OCI-LY1 (cell line): ENCODE data around the gene RAD51D.
"Not testable (repeated sequence)": the region's sequence is repeated elsewhere in the genome, so short reads cannot be mapped to it uniquely, and the experiment has no call there.

Experiments used
- H2AFZ ChIP-seq: fragments of 200-600 bp; sonication (generic), shearing (Covaris generic); 2 replicates; pipeline ENCODE4 v1.6.0; 2014; ENCODE audit warnings: antibody characterized with exemption, mild to moderate bottlenecking, low read length
- H3F3A ChIP-seq: fragments of 200-600 bp; sonication (generic), shearing (Covaris generic); 2 replicates; pipeline ENCODE4 v1.6.0; 2014; ENCODE audit warnings: mild to moderate bottlenecking, antibody characterized with exemption, low read length, moderate library complexity; ENCODE audit not compliant: insufficient read depth
- H3K27ac ChIP-seq: fragments of 200-600 bp; sonication (generic); 2 replicates; pipeline ENCODE4 v1.5.1; 2014; ENCODE audit warnings: low read length, mixed run types, mild to moderate bottlenecking, low read depth; ENCODE audit not compliant: poor library complexity, severe bottlenecking
- H3K27me3 ChIP-seq: fragments of 200-600 bp; sonication (generic); 2 replicates; pipeline ENCODE4 v1.6.0; 2014; ENCODE audit warnings: antibody characterized with exemption, mild to moderate bottlenecking, low read length, moderate library complexity; ENCODE audit not compliant: insufficient read depth
- H3K36me3 ChIP-seq: fragments of 200-600 bp; sonication (generic); 2 replicates; pipeline ENCODE4 v1.6.1; 2014; ENCODE audit warnings: mild to moderate bottlenecking, antibody characterized with exemption, low read length, moderate library complexity, mixed read lengths; ENCODE audit not compliant: insufficient read depth
- H3K4me1 ChIP-seq: fragments of 200-600 bp; sonication (generic); 2 replicates; pipeline ENCODE4 v1.5.1; 2014; ENCODE audit warnings: mild to moderate bottlenecking, low read length, moderate library complexity; ENCODE audit not compliant: insufficient read depth, severe bottlenecking
- H3K4me2 ChIP-seq: fragments of 200-600 bp; sonication (generic), shearing (Covaris generic); 2 replicates; pipeline ENCODE4 v1.6.1; 2014; ENCODE audit warnings: low read length
- H3K4me3 ChIP-seq: fragments of 200-600 bp; sonication (generic); 2 replicates; pipeline ENCODE4 v1.5.1; 2014; ENCODE audit warnings: low read length, low read depth, mild to moderate bottlenecking, mixed read lengths; ENCODE audit not compliant: poor library complexity, severe bottlenecking
- H3K79me2 ChIP-seq: fragments of 200-600 bp; shearing (Covaris generic); 2 replicates; pipeline ENCODE4 v1.6.1; 2016; ENCODE audit warnings: mixed run types, low read length, mixed read lengths; ENCODE audit not compliant: insufficient read depth
- H3K9ac ChIP-seq: fragments of 200-600 bp; sonication (generic), shearing (Covaris generic); 2 replicates; pipeline ENCODE4 v1.6.1; 2014; ENCODE audit warnings: mild to moderate bottlenecking, low read length, mixed read lengths
- H3K9me2 ChIP-seq: fragments of 200-600 bp; sonication (generic), shearing (Covaris generic); 2 replicates; pipeline ENCODE4 v1.6.1; 2014; ENCODE audit warnings: low read depth, mild to moderate bottlenecking, low read length, mixed read lengths
- H3K9me3 ChIP-seq: fragments of 200-600 bp; shearing (Covaris generic); 2 replicates; pipeline ENCODE4 v1.6.1; 2014; ENCODE audit warnings: low read length, mixed read lengths
- H4K20me1 ChIP-seq: fragments of 200-600 bp; sonication (generic), shearing (Covaris generic); 2 replicates; pipeline ENCODE4 v1.6.0; 2016; ENCODE audit warnings: mild to moderate bottlenecking, low read length; ENCODE audit not compliant: insufficient read depth
- EZH2 ChIP-seq: fragments of 200-600 bp; sonication (generic), shearing (Covaris generic); IDR thresholded peaks from 2 replicates; pipeline ENCODE4 v1.8.0; 2017; ENCODE audit warnings: borderline replicate concordance, mixed run types, mild to moderate bottlenecking, antibody characterized with exemption, low read length, moderate library complexity, mixed read lengths
- TF ChIP-seq, protein P1 (sequence below): fragments of 200-600 bp; sonication (generic), shearing (Covaris generic); IDR thresholded peaks from 2 replicates; pipeline ENCODE4 v1.5.1; 2017; ENCODE audit warnings: mild to moderate bottlenecking, antibody characterized with exemption, low read length, moderate library complexity, mixed read lengths

Gene RAD51D

DNA sequence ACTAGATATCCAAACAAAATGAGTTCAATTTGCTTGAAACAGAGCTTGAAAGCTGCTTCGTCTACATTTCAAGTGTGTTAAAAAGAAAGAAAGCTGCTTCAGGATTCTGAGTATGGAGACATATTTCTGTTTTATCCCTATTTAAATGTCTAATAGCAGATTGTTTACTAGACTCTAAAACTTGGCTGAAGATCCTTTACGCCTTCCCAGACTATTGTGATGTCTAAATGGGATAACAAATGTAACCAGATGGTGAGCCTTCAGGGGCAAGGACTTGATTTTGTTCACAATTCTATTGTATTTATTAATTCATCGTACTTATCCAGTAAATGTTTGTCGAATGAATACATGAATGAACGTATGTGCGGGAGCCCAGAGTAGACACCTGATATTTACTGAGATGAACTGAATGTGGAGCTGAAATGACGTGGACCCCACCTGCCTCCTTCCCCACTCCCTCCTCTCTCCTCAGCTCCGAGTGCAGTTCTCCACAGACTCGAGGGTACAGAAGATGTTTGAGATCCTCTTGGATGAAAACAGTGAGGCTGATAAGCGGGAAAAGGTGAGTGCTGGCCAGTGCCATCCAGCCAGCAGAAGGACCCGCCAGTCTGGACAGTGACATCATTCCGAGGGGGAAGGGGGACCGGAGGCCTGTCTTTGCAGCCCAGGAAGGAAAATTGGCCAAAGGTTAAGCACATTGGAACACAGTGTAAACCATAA, 32.9 kb upstream of the RAD51D start:
- H3K27me3 ChIP-seq, result no peaks in the 10 kb centered on the region; the same call in 1 of the 2 replicates
- H3K4me1 ChIP-seq, result no peaks in the 10 kb centered on the region
- H3K27ac ChIP-seq, result no peak overlapping the region
- TF ChIP-seq, protein P1, sequence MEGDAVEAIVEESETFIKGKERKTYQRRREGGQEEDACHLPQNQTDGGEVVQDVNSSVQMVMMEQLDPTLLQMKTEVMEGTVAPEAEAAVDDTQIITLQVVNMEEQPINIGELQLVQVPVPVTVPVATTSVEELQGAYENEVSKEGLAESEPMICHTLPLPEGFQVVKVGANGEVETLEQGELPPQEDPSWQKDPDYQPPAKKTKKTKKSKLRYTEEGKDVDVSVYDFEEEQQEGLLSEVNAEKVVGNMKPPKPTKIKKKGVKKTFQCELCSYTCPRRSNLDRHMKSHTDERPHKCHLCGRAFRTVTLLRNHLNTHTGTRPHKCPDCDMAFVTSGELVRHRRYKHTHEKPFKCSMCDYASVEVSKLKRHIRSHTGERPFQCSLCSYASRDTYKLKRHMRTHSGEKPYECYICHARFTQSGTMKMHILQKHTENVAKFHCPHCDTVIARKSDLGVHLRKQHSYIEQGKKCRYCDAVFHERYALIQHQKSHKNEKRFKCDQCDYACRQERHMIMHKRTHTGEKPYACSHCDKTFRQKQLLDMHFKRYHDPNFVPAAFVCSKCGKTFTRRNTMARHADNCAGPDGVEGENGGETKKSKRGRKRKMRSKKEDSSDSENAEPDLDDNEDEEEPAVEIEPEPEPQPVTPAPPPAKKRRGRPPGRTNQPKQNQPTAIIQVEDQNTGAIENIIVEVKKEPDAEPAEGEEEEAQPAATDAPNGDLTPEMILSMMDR, result no peak
- TF ChIP-seq EZH2, result no peak
- no peaks in the 10 kb centered on the region for H3K79me2 ChIP-seq
- no peaks in the 10 kb centered on the region for H3F3A ChIP-seq
- H3K4me2 ChIP-seq, result no peak overlapping the region
- H3K9ac ChIP-seq, result no peak overlapping the region
- H3K9me3 ChIP-seq, result no peaks in the 10 kb centered on the region
- H2AFZ ChIP-seq, result no peak overlapping the region
- no peaks in the 10 kb centered on the region for H3K9me2 ChIP-seq
- no peaks in the 10 kb centered on the region for H3K36me3 ChIP-seq
- H4K20me1 ChIP-seq, result no peaks in the 10 kb centered on the region
- H3K4me3 ChIP-seq, result no peak overlapping the region

DNA sequence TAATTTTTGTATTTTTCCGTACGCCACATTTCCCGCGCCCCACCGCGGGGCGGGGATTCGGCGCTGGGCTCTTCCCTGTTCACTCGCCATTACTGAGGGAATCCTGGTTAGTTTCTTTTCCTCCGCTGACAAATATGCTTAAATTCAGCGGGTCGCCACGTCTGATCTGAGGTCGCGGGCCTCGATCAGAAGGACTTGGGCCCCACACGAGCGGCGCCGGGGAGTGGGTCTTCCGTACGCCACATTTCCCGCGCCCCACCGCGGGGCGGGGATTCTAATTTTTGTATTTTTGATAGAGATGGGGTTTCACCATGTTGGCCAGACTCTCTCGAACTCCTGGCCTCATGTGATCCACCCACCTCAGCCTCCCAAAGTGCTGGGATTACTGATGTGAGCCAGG, 31.4 kb upstream of the RAD51D start:
- H3K9me3 ChIP-seq, H3K4me3 ChIP-seq, H3F3A ChIP-seq, H3K27ac ChIP-seq, H3K9ac ChIP-seq, H3K79me2 ChIP-seq, H3K4me2 ChIP-seq, H3K9me2 ChIP-seq, H4K20me1 ChIP-seq, H3K27me3 ChIP-seq, H3K4me1 ChIP-seq, H3K36me3 ChIP-seq, H2AFZ ChIP-seq: not testable (repeated sequence)

GRCh38 chr17:35149941-35150340, 30.3 kb upstream of the RAD51D start:
- Histone ChIP-seq H3K4me3 (no peak overlapping the region), H3K27me3 (no peaks in the 10 kb centered on the region; the same call in 1 of the 2 replicates), H3K9me3 (no peaks in the 10 kb centered on the region), H3K4me1 (no peaks in the 10 kb centered on the region), H3K9ac (no peak overlapping the region), H3K4me2 (no peak overlapping the region), H3F3A (no peaks in the 10 kb centered on the region), H3K27ac (no peak overlapping the region), H3K36me3 (no peaks in the 10 kb centered on the region), H3K9me2 (no peaks in the 10 kb centered on the region), H2AFZ (no peak overlapping the region), H3K79me2 (no peaks in the 10 kb centered on the region), H4K20me1 (no peaks in the 10 kb centered on the region)
- TF ChIP-seq, protein P1, result no peak
- no peak for TF ChIP-seq EZH2

- Histone ChIP-seq H3K9ac (no peak overlapping the region), H3K9me2 (no peaks in the 10 kb centered on the region), H3K27ac (no peak overlapping the region), H3K27me3 (no peaks in the 10 kb centered on the region; the same call in 1 of the 2 replicates), H3K4me3 (no peak overlapping the region), H3K9me3 (no peaks in the 10 kb centered on the region), H4K20me1 (no peaks in the 10 kb centered on the region), H3K4me2 (no peak overlapping the region), H2AFZ (no peak overlapping the region), H3F3A (no peaks in the 10 kb centered on the region), H3K4me1 (no peaks in the 10 kb centered on the region), H3K79me2 (no peaks in the 10 kb centered on the region), H3K36me3 (no peaks in the 10 kb centered on the region)
- TF ChIP-seq EZH2, result no peak
- TF ChIP-seq, protein P1, result no peak
These were observed 28.5 kb upstream of the RAD51D start for GRCh38 chr17:35148144-35148543.
